Sigmoid colon (tissue), 4 donors: Measurements from ENCODE around the gene STAT2.

ENCODE experiments used
- EP300 ChIP-seq, 4 donors: sonication (generic); formaldehyde crosslinking; IDR thresholded peaks; one replicate each; pipeline ENCODE4 v1.6.1; 2017; ENCODE audit warnings: antibody characterized with exemption in 4 of 4
- POLR2AphosphoS5 ChIP-seq, 4 donors: sonication (generic); formaldehyde crosslinking; IDR thresholded peaks; one replicate each; pipeline ENCODE4 v1.6.1; 2017; ENCODE audit warnings: antibody characterized with exemption in 4 of 4
- TF ChIP-seq, protein P1 (sequence below), 4 experiments: fragments of 450-650 bp in 3 of 4; fragments of 200-600 bp in 1 of 4; IDR thresholded peaks; one replicate each; pipeline ENCODE4 v1.5.1; 2016 to 2019; ENCODE audit warnings: antibody characterized with exemption in 4 of 4, mild to moderate bottlenecking in 3 of 4, moderate library complexity in 2 of 4

- TF ChIP-seq, protein P1, sequence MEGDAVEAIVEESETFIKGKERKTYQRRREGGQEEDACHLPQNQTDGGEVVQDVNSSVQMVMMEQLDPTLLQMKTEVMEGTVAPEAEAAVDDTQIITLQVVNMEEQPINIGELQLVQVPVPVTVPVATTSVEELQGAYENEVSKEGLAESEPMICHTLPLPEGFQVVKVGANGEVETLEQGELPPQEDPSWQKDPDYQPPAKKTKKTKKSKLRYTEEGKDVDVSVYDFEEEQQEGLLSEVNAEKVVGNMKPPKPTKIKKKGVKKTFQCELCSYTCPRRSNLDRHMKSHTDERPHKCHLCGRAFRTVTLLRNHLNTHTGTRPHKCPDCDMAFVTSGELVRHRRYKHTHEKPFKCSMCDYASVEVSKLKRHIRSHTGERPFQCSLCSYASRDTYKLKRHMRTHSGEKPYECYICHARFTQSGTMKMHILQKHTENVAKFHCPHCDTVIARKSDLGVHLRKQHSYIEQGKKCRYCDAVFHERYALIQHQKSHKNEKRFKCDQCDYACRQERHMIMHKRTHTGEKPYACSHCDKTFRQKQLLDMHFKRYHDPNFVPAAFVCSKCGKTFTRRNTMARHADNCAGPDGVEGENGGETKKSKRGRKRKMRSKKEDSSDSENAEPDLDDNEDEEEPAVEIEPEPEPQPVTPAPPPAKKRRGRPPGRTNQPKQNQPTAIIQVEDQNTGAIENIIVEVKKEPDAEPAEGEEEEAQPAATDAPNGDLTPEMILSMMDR (IDR thresholded peaks at IDR 0.05): no peak
- TF ChIP-seq POLR2AphosphoS5 (IDR thresholded peaks at IDR 0.05): no peak
- TF ChIP-seq EP300 (IDR thresholded peaks at IDR 0.05): no peak
These were observed 51.2 kb downstream of the STAT2 start for GRCh38 chr12:56308714-56309113.
